Measurements from ENCODE around the gene KIF20A. TPM values are rescaled to one million over a fixed set of nuclear protein-coding genes. Genes with fewer than 3 reads are reported as not detected.
A peak's percentile ranks its signal among the peaks of the same experiment; 100 is the strongest.

KIF20A gene
- 10 to 100 TPM; 10.4 to 35.7 TPM for total RNA-seq

GRCh38 chr5:138178516-138179276 lies at the start of gene KIF20A, which contains the start of gene BRD8:
Gene KIF20A (plus strand): TSS chr5:138179112. CDS start chr5:138179681, 569 bp downstream.
Gene BRD8 (minus strand): TSS chr5:138178630. CDS start chr5:138178614, 16 bp downstream.
- no peak for TF ChIP-seq CTCF (IDR thresholded peaks at IDR 0.05)
- H3K36me3 ChIP-seq, result no peaks in the 10 kb centered on the region
- H3K9ac ChIP-seq (ENCODE audit: low read depth in 2 of 2, low read length in 2 of 2), result peak within 1 kb of the TSS; percentile 60 to 93
- intact Hi-C loops (cut with DNase I), result no loop called here
- peak within 1 kb of the TSS; percentile 84 for H3K27ac ChIP-seq
- H3K27me3 ChIP-seq, result no peaks in the 10 kb centered on the region
- H3K4me3 ChIP-seq, result peak within 1 kb of the TSS; percentile 91
- H3K9me3 ChIP-seq, result no peaks in the 10 kb centered on the region
- H3K4me1 ChIP-seq, result peaks cover 8% of the 10 kb centered on the region
- DNase-seq, result peak; percentile 98

- Histone ChIP-seq H3K9ac (ENCODE audit: low read depth in 2 of 2, low read length in 2 of 2) (no peak overlapping the region), H3K27me3 (no peaks in the 10 kb centered on the region), H3K9me3 (no peaks in the 10 kb centered on the region), H3K36me3 (no peaks in the 10 kb centered on the region), H3K4me1 (no peaks in the 10 kb centered on the region), H3K4me3 (no peak overlapping the region), H3K27ac (no peak overlapping the region)
- no peak for DNase-seq
- intact Hi-C loops (cut with DNase I), result no loop called here
- no peak for TF ChIP-seq CTCF (IDR thresholded peaks at IDR 0.05)
Observed at GRCh38 chr5:138129347-138129746, 49.6 kb upstream of the KIF20A start.

- intact Hi-C loops (cut with DNase I), result loop anchor here (2.0 kb wide), 1 partner anchor 54 kb away; no protein-coding TSS in a partner anchor
- Histone ChIP-seq H3K36me3 (no peaks in the 10 kb centered on the region), H3K27me3 (no peaks in the 10 kb centered on the region), H3K9ac (ENCODE audit: low read depth in 2 of 2, low read length in 2 of 2) (no peak overlapping the region), H3K9me3 (no peaks in the 10 kb centered on the region), H3K4me3 (no peak overlapping the region), H3K4me1 (no peaks in the 10 kb centered on the region), H3K27ac (no peak overlapping the region)
- no peak for TF ChIP-seq CTCF (IDR thresholded peaks at IDR 0.05)
- DNase-seq, result no peak
Observed at GRCh38 chr5:138132543-138132942, 46.4 kb upstream of the KIF20A start.

DNA sequence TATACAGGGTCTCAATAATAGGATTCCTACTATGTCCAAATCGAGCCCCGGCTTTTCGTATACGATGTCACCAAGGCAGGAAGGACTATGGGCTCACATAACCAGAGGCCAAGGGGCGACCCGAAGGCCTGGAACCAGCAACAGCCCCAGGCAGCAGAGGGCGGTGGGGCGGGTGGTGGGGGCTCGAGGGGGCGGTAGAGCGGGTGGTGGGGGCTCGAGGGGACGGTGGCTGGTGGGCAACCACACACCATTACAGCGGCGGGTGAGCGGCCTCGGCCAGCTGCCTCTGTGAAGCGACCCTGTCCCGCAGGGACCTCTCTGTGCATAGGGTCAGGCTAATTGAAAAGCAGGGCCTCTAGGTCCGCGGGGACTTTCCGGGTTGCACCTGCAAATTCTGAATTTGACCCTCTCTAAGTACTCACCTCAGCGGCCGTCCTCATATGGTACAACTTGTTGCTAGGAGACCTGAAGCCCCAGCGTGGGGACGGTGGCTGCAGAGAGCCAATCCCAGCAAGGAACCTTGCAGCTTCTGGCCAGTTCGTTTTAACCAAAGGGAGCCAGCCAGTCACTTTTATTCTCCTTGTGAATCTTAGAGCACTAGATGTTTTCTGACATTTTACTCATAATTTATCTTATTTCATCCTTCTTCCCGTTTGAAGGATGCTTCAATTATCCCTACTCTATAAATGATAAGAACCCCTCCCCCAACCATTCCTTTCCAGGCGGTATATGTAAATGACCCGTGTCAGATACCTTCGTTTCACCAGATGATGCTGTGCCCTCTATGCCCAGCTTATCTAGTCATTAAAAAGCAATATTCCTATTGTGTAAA lies 39.7 kb upstream of the KIF20A start, which contains the start of gene NME5:
NME5 (minus strand) TSS at position 480 of the 832 bp plus-strand sequence. CDS start 648 bp downstream, outside the sequence.
- no peak within 1 kb of the TSS for H3K27ac ChIP-seq
- no peak for TF ChIP-seq CTCF (IDR thresholded peaks at IDR 0.05)

DNA sequence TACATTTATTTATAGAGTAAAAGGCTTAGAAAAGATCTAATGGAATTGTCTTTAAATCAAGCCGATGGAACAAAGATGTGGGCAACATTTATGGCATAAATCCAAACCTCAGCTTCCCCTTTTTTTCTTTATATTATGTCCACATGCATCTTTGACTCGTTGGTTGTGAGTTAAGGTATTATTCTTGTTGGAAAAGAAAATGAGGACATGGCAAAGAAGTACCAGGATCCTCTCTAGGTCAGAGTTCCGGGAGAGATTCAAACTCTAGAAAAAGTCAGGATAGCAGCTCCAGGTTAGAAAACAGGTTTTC lies 39.2 kb upstream of the KIF20A start:
- no peak for DNase-seq
- no peaks in the 10 kb centered on the region for H3K36me3 ChIP-seq
- no peak overlapping the region for H3K27ac ChIP-seq
- no peaks in the 10 kb centered on the region for H3K27me3 ChIP-seq
- no peak for TF ChIP-seq CTCF (IDR thresholded peaks at IDR 0.05)
- H3K4me3 ChIP-seq, result no peak overlapping the region
- H3K9me3 ChIP-seq, result no peaks in the 10 kb centered on the region
- no peaks in the 10 kb centered on the region for H3K4me1 ChIP-seq
- intact Hi-C loops (cut with DNase I), result no loop called here
- no peak overlapping the region for H3K9ac ChIP-seq (ENCODE audit: low read depth in 2 of 2, low read length in 2 of 2)

More for the DNA sequence above, 39.7 kb upstream of the KIF20A start, which contains the start of gene NME5:
- Histone ChIP-seq H3K9me3 (no peaks in the 10 kb centered on the region), H3K27me3 (no peaks in the 10 kb centered on the region), H3K4me3 (peak within 1 kb of the TSS; percentile 40), H3K9ac (ENCODE audit: low read depth in 2 of 2, low read length in 2 of 2) (peak within 1 kb of the TSS in 1 of 2 donors; percentile 31), H3K36me3 (no peaks in the 10 kb centered on the region), H3K4me1 (no peaks in the 10 kb centered on the region)
- DNase-seq, result peak; percentile 49
- intact Hi-C loops (cut with DNase I), result no loop called here
